Eye (tissue), 1 donor: Measurements from ENCODE around the gene PCSK4.
"Not testable (repeated sequence)": the region's sequence is repeated elsewhere in the genome, so short reads cannot be mapped to it uniquely, and the experiment has no call there.

Source experiments
- DNase-seq: peaks from one replicate; pipeline ENCODE4 v3.0.0-alpha.2; 2015

PCSK4 gene

DNA sequence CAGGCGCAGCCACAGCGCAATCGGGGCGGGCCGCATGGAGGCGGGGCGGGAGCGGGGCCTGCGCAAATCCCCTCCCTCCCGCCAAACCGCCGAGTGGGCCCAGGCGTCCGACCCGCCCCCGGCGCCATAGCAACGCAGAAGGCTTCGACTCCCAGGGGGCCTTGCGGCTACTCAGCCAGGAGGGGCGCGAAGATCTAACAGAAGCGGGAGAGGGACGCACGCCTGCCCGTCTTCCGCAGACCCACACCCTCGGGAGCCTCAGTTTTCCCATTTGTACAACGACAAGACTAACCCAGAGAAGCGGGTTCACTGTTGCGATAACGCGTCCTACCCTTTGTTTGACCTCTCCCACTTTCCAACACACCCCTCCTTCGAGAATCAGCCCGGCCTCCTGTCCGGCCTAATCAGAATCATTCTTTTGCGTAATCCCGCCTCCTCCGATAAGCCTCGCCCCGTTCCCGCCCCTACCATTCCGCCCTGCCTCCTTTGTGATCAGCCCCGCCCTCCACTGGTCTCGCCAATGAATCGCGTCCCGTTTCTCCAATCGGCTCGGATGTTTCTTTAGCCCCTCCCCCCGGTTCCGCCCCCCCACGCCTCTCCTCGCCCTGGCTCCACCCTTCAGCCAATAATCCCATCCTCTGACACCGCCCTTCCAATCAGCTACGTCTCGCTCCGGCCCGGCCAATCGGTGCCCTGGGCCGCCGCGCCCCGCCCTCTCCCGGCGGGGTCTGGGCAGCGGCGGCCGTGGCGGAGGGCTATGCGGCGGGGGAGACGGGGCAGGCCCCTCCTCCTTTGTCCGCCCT, at the start of gene PCSK4:
Gene PCSK4, minus strand, starts transcription at position 40 of the 803 bp plus-strand sequence. Its CDS starts 4 bp downstream, at position 36.
- peak; percentile 100 for DNase-seq

DNA sequence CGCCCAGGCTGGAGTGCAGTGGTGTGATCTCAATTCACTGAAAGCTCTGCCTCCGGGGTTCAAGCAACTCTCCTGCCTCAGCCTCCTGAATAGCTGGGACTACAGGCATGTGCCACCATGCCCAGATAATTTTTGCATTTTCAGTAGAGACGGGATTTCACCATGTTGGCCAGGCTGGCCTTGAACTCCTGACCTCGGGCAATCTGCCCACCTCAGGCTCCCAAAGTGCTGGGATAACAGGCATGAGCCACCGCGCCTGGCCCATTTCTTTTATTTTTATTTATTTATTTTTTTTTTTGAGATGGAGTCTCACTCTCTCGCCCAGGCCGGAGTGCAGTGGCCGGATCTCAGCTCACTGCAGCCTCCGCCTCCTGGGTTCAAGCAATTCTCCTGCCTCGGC, 49.6 kb upstream of the PCSK4 start:
- not testable (repeated sequence) for DNase-seq

GRCh38 chr19:1538978-1539377, 48.8 kb upstream of the PCSK4 start:
- no peak for DNase-seq

DNA sequence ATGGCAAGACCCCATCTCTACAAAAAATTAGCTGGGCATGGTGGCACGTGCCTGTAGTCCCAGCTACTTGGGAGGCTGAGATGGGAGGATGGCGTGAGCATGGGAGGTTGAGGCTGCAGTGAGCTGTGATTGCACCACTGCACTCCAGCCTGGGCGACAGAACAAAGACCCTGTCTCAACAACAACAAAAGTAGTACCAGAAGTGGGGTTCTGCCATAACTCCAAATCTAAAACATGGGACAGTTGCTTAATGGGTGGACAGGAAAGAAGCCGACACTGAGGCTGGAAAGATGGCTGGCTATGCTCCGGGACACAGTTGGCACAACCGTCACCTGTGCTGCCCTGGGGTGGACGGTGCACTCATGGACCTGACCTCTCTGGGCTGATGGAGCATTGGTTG, 45.5 kb upstream of the PCSK4 start:
- DNase-seq, result not testable (repeated sequence)

GRCh38 chr19:1534972-1535371, 44.8 kb upstream of the PCSK4 start:
- DNase-seq, result no peak

DNA sequence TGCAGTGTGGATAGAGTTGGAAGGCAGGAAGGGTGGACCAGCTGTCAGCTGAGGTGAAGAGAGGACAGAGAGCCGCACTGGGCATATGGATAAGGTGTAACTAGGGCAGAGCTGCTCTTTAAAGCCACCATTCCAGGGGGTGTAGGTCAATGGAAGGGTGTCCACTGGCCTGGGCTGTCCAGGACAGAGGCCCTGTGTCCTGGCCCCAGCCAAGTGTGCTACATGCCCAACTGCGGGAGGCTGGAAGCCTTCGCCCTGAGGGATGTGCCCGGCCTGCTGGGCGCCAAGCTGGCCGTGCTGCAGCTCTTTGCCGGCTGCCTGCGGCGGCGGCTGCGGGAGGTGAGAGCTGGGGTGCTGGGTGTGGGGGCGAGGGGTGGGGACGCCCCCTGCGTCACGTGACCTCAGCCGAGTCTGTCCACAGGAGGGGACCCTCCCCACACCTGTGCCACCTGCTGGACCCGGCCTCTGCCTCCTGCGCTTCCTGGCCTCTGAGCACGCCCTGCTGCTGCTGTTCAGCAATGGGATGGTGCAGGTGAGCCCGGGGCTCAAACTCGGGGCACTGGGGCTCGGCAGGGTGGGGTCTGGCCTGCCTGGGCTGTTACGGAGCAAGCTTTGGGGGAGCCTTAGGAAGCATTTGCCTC, 43.5 kb upstream of the PCSK4 start:
- DNase-seq, result no peak

DNA sequence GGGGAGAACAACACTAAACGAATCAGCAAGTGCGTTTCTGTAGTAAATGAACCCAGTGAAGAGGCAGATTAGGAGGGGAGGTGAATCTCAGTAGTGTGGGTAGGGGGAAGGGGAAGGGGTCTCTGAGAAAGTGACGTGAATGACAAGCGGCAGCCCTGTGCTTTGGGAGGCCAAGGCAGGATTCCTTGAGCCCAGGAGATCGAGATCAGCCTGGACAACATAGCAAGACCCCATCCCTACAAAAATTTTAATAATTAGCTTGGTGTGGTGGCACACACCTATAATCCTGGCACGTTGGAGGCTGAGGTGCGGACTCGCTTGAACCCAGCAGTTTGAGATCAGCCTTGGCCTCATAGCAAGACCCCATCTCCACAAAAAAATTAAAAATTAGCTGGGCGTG, 41.9 kb upstream of the PCSK4 start:
- no peak for DNase-seq

DNA sequence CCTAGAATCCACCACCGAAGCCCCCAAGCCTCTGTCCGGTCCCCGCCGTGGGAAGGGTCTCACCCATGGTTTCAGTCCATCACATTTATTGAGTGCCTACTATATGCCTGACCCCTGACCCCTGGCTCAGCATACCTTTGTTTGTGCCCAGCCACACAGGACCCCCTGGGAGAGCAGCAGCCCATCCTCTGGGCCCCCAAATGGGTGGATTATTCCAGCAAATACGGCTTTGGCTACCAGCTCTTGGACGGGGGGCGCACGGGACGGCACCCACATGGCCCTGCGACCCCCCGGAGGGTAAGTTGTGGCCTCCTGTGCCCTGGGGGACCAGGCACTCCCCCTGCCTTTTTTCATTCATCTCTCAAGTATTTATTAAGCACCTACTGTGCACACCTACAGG, 41.4 kb upstream of the PCSK4 start:
- no peak for DNase-seq

- not testable (repeated sequence) for DNase-seq
These were observed 40.7 kb upstream of the PCSK4 start for GRCh38 chr19:1530856-1531255.

- DNase-seq, result no peak
These were observed 39.3 kb upstream of the PCSK4 start for GRCh38 chr19:1529430-1529816.

GRCh38 chr19:1528596-1529429, 38.7 kb upstream of the PCSK4 start:
- no peak for DNase-seq

DNA sequence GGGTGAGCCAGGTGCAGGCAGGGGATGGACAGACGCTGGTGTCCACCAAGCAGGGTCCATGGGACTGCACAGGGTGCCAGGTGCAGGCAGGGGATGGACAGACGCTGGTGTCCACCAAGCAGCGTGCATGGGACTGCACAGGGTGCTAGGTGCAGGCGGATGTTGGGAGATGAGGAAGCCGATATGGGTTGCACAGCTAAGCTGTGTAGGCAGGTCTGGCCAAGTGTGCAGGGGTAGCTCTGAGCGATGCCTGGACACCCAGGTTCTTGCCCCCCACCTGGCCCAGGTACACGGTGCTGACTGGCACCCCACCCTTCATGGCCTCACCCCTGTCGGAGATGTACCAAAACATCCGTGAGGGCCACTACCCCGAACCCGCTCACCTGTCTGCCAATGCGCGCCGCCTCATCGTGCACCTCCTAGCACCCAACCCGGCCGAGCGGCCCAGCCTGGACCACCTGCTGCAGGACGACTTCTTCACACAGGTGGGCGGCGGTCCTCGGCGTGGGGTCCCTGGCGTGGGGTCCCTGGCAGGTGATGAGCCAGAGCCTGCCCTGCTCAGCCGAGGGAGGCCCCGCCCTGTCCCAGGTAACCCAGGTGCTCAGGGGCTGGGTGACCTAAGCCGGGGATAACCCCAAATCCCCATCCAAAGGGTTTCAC, 37.6 kb upstream of the PCSK4 start:
- DNase-seq, result no peak

GRCh38 chr19:1526979-1527649, 37.0 kb upstream of the PCSK4 start:
- DNase-seq, result no peak

DNA sequence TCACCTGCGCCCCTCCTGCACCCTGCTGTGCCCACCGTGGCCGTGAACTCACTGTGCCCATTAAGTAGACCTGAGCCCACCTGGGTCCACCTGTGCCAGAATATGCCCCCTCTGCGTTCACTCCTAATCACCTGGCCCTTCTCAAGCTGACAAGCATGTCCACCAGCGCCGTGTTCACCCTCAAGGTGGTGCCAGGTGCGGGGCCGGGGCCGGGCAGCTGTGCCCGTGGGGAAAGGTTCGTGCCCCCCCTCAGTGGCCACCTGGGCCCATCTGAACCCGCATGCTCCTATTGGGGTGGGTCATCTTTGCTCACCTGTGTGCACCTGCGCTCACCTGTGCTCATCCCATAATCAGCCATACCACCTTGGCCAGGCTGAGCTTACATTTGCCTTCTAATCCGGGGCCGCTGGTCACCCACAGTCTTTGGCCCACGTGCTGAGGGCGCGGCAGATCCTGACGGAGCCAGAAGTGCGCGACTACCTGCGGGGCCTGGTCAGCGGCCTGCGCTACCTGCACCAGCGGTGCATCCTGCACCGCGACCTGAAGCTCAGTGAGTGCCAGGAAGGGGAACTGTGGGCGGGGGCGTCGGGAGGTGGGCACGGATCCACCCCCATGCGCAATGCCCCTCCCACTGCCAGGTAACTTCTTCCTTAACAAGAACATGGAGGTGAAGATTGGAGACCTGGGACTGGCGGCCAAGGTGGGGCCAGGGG, 36.1 kb upstream of the PCSK4 start:
- DNase-seq, result no peak

- DNase-seq, result no peak
These were observed 35.2 kb upstream of the PCSK4 start for GRCh38 chr19:1525343-1525742.

- DNase-seq, result no peak
These were observed 34.8 kb upstream of the PCSK4 start for GRCh38 chr19:1524972-1525325.

- peak; percentile 33 for DNase-seq
These were observed 34.3 kb upstream of the PCSK4 start for GRCh38 chr19:1524287-1524971.

DNA sequence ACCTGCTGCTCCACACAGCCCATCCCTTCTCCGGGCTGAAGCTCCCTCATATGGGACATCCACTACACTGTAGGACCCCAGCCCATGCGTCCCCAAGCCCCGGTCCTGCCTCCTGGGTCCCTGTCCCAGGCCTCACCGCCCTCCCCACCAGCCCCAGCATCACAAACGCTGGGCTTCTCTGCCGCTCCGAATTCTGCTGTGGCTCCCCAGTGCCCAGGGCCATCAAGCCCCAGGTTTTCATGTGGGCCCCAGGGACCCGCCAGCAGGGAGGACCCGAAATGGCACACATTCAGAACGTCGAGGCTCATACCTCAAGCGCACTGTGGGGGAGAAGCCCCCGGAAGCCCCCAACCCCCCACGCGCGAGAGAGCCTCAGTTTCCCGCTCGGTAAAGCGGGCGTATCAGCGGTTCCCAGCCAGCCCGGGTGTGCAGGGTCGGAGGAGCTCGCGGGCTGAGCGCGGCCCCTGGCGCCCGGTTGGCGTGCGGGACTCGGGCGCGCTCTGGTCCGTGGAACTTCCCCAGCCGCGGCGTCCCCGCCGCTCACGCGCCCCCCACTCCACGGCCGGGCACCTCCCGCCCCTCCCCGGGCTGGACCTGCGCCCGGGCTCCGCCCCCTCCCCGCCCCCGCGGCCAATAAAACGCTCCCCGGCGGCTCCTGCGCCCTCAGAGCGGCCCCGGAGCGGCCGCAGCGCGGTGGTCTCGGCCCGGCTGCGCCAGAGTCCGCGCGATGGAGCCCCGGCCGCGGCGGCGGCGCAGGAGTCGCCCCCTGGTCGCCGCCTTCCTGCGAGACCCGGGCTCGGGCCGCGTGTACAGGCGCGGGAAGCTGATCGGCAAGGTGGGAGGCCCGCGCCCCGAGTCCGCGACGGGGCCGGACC, 33.5 kb upstream of the PCSK4 start, which contains the start of gene PLK5:
Gene PLK5, plus strand, starts transcription at position 666 of the 875 bp plus-strand sequence. CDS start 2,920 bp downstream, outside the sequence.
- no peak for DNase-seq

DNA sequence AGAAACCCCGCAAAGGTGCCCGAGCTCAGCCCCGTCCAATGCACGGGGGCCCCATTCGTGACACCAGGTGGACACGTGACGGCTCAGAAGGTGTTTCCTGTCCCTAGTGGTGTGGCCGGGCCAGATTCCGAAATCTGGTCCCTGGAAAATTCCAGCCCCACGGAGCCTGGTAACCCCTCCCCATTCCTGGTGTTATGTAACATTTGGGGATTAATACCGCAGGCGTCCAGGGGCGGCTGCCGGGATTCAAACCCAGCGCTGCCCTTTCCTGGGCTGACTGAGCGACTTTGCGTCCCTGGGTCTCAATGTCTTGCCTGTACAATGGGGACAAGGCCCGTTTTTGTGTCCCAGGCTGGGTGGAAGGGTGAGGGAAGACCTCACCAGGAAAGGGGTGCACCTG, 32.7 kb upstream of the PCSK4 start:
- DNase-seq, result no peak

DNA sequence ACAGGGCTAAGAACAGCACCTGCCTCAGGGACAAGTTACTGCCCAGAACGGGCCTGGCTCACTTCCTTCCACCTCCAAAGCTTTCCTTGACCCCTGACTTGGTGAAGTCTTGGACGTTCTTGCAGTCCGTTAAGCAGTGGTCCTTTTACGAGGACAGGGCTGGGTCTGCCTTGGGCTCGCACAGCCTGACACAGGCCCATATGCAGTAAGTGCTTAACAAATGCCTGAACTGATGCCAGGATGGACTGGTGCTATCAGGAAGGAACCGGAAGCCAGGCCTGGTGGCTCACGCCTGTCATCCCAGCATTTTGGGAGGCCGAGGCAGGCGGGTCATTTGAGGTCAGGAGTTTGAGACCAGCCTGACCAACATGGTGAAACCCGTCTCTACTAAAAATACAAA, 31.9 kb upstream of the PCSK4 start:
- no peak for DNase-seq
